NCI-H2227 treated with DMSO at 0.1 percent for 48 hours (cell line): ENCODE measurements around the gene TIMM10.

Experiments
- DNase-seq: peaks from one replicate; lab custom pipeline; 2025; lab: John Stamatoyannopoulos, UW

The TIMM10 gene, protein sequence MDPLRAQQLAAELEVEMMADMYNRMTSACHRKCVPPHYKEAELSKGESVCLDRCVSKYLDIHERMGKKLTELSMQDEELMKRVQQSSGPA

DNA sequence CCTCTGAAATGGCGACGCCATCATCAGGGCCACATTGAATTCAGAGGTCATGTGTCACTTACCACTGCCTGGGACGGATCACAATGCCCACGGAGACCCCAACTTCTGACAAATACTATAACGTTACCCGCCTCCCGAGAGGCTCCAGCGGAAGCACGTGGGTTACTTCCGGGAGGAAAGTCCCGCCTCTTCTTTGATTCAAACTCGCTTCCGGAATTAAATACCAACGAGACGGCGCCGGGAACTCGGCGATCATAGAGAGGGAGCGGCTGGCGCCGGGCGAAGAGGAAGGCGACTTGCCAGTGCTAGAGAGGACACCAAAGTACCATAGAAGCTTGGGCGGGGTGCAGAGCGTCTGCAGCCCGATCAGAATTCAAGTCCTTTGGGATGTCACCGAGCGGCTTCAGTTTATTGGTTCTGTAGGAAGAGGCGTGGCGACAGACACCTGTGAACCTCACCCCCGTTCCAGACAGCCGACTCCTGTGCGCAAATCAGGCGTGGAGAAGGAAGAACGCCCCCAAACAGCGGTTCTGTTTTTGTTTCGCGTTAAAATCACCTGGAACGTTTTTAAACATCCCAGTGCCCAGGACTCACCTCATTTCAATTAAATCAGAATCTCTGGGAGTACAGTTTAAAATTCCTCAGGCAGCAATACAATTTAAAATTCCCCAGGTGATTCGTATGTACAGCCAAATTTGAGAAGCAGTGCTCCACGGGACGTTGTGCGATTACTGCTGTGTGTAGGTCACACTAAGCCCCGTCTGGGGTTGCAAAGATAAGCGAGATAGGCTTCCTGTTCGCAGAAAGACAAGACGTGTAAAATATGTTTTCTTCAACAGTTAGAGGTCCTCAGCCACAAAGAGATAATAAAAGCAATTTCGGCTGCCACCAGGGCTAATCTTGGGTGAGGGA is at the start of gene TIMM10:
Gene TIMM10, minus strand, starts transcription at position 159 of the 912 bp plus-strand sequence. CDS start 565 bp downstream, outside the sequence.
- DNase-seq: peak; percentile 99

DNA sequence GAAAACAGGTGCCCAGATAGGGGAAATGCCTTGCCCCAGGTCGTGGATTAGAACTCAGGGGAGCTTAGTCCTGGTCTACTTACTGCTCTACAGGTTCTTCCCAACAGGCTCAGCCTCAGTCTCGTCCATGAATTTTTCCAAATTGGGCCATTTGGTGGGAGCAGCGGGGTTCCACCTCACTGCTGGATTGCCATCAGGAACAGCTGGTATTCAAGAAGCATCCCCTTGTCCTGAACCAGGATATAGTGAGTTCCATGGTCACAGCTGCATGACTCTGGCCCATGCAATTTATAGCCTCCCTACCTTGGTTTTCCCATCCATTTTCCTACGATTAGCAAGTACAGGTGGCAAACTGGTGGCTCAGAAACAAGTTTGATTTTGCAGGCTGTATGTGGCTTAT is 43.5 kb upstream of the TIMM10 start:
- DNase-seq: no peak

DNA sequence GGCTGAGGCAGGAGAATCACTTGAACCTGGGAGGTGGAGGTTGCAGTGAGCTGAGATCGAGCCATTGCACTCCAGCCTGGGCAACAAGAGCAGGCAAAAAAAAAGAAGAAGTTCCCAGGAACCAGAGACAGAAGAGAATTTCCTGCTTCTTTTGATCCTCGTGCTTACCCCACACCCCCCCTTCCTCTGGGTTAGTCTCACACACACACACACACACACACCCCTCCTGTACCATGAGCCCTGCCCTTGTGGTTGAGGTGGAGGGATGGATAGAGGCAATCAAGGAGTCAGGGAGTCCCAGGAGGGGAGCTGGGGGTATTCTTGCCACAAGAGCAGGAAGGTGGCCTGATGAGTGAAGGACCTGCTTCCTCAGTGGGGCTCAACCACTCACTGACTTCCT is 41.1 kb upstream of the TIMM10 start:
- no peak for DNase-seq

DNA sequence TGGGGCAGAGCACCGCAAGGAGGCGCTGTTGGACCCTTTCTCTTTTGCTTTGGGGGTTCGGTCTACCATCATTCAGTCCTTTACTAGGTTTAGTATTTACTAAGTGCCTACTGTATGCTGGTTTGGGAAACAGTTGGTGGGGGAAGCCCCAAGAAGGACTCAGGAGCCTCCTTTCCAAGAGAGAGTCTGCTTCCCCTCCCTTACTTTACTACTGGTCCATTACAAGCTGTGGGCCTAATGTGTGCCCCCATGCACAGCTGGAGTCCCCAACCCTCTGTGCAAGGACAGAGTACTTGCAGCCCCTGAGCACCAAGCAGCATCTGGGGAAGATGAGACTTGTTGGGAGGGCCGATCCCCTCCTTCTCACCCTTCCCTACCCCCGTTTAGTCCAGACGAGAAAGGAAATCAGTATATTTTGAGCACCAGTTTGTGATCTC is 37.8 kb upstream of the TIMM10 start:
- no peak for DNase-seq

DNA sequence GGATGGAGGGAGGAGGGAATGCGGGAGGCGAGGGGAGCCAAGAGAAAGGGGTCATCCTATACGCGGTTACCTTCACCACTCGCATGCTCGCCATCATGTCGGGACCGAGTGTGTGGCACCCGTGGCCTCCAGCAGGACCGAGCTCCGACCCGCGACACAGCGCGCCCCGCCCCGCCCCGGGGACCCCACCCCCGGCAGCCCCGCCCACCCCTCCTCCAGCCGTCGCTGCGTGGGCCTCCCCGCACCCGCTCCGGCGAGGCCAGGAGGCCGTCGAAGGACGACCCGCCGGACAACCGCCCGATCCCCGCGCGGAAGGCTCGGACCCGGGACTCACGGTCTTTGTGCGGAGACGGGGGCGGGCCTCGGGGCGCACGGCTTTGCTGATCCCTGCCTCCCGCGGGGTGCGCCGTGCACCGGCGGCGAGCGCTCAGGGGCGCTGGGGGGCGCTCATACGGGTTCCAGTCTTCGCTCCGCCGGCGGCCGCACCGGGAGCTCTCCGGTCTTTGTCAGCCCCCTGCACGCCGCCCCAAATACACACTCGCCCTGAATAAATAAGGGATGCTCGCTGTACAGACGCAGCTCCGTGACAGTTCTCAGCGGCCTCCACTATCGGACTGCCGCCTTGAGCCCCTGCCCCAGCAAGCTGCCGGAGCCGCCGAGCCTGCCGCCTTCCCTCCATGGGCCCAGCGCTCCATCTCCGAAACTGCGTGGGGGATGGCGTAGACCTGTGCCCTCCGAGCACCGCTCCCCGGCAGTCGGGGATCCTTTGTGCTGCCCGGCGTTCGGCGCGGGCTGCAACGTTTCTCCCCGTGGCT is 37.2 kb upstream of the TIMM10 start, which contains the start of gene UBE2L6:
Gene UBE2L6, minus strand, starts transcription at position 158 of the 815 bp plus-strand sequence. Its CDS starts 61 bp downstream, at position 97.
- peak; percentile 70 for DNase-seq

DNA sequence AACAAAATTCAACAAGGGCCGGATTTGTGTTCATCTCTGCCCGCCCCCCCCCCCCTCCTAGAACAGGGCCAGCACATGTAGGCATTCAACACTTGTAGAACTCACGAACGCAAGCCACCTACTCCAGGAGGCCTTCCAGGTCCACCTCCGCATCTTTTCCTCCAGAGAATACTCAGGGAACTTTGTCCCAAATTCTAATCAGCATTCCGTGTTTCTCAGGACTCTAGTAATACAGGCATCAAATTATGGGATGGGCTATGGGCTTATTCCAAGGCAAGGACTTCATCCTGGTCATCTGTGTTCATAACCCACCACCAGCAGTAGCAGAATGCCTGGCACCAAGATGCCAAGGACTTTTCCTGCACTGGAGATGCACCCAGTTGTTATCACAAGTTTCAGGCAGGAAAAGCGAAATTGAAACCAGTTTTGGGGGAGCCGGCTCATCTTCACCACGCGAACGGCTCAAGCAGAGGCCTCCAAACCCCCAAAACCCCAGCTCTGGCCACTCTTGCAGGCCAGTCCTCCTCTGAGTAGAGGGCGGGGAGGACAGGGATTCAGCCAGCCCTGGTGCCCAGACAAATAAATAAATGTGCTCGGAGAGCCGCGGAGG is 36.5 kb upstream of the TIMM10 start:
- DNase-seq: no peak

DNA sequence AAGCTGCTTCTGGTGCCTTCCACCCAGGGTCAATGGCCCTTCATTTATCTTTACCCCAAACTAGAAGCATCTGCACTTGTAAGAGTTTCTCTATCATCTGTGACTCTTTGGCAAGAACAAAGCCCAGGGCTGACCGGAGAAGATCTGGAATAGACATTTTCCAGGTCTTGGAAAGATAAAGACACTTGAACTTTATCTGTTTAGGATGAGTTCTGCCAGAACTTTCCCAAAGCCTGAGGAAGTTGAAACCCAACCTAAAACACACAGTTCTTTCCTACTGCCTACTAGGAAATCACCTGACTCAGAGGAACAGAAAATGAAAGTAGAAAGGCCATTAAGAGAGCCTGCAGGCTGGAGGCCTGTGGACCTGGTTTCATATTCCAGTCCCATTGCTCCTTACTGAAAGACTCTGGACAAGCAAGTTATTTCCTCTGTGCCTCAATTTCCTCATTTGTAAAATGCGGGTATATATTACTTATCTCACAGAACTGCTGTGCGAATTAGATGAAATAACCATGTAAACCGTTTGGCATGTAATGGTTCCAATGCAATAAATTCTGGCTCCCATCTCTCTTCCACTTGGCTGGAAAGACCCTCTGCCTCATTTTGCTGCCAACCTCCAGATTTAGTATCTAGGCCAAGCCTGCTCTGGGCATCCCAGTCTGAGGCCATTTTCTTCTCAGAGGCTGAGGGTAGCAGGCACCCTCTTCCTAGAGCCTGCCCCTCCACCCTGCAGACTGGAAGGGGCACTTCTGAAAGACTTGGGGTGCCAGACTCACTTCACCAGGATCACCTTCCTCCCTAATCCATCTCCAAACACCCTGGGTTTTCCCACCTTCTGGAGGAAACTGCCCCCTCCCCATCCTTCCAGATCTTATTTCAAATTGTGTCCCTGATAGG is 35.7 kb upstream of the TIMM10 start:
- DNase-seq: peak; percentile 38

DNA sequence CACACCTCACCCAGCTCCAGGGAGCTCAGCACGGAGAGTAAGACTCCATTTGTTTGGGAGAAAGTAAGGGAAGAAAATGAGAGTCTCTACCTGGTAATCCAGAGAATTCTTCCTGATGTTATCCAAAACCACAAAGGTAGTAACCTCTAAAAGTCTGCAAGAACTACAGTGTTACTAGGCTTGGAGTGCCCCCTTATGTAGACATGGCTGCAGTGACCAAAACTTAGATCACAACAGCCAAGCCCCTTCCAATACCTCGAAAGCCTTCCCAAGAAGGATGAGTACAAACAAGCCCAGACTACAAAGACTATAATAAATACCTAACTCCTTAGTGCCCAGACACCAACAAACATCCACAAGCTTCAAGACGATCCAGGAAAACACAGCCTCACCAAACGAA is 32.0 kb upstream of the TIMM10 start:
- DNase-seq: no peak

DNA sequence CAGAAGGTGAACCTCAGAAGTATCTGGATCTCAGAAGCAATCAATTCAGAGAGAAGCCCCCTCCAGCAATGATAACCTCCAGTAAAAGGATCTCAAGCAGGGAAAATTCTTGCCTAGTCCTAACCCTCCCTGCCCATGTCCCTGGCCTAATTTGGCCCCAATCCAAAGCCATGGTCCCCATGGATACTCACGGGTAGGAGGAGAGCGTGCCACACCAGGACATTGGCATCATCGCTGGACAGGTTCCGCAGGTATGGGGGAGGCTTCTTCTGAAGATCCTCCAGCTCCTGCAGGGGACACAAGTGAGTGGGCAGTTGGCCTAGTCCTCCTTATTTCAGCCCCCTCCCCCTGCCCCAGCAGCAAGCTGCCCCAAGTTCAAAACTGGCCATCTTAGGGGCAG is 29.6 kb upstream of the TIMM10 start:
- DNase-seq: no peak

DNA sequence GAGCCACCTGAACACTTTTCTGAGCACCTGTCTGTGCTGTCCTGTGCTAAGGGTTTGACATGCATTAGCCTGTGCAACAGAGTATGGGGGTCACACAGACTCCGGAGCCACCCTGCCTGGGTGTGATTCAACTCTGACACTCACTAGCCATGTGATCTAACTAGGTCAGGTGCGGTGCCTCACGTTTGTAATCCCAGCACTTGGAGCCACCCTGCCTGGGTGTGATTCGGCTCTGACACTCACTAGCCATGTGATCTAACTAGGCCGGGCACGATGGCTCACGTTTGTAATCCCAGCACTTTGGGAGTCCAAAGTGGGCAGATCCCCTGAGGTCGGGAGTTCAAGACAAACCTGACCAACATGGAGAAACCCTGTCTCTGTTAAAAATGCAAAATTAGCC is 25.5 kb upstream of the TIMM10 start:
- DNase-seq: no peak

DNA sequence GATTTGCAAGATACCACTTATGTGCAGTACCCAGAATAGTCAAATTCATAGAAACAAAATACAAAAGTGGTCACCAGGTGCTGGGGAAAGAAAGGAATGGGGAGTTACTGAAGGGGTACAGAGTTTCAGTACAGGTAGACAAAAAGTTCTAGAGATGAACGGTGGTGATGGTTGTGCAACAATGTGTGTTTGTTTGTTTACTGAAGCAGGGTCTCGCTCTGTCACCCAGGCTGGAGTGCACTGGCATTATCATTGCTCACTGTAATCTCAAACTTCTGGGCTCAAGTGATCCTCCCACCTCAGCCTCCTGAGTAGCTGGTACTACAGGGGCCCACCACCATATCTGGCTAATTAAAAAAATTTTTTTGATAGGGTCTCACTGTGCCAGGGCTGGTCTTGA is 24.8 kb upstream of the TIMM10 start:
- no peak for DNase-seq

DNA sequence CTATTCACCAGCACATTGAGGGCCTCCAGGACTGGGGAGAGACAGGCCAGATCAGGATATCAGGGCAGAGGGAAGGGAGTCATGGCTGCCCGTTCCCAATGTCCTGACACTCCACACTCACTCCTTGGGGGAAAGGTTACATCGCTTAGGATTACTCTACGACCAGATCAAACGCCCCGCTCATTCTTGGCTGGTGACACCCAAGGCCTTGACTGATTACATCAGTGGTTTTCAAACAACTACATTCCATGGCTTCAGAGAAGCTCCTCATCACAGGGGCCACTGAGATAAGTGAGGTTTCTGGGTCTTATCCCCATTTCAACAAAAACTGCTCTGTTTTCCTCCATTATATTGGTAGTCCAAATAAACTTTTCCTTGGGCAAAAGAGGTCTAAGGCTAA is 21.9 kb upstream of the TIMM10 start:
- DNase-seq: no peak

DNA sequence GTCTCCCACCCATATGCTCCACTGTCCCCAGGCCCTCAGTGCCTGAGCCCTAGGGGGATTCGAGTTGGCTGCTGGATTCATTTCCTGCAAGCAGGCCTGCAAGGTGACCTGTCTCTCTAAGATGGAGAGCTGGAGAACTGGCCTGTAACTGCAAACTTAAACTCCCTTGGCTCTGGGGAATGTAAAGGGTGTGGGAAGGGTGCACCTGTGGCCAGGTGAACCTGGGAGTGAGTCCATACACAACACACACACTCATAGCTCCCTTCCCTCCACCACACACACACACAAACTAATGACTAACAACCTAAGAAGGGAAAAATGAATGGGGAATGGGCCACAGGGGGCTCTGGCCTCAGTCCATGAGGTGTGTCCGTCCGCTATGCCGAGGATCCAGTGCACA is 21.4 kb upstream of the TIMM10 start:
- DNase-seq: no peak

DNA sequence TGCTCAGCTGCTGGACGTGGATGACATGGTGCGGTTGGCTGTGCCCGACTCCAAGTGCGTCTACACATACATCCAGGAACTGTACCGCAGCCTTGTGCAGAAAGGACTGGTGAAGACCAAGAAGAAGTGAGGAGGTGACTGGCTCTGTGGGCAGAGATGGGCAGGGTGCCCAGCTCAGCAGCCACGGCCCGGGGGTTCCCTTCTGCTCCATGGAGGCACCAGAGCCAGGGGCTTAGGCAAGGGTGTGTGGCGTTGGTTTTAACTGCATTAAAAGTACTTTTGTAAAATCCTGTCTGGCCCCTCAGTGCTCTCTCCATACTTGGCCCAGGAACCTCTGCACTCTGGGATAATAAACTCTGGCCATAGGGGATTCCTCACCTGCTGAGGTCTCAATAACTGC is 19.4 kb upstream of the TIMM10 start:
- DNase-seq: no peak

DNA sequence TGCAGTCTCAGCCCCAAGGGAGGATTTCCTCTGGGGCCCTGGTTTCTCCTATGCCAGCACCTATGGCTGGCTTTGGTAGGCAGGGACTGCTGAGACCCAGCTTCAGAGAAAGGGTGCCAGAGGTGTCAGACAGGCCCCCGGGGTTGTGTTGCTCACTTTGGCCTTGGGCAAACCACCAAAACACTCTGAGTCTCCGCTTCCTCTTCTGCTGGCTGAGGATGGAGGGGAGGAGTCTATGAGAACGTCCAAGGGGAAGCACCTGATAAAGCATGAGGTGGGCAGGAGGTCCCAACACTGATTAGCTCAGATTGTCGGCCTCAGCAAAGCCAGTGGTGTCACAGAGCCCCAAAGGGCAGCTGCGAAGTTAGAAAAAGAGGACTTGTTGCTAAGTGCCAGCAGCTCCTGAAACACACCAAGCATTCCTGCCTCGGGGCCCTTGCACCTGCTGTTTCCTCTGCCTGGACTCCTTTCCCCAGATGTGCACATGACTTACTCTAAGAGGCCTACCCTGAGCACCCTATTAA is 17.4 kb upstream of the TIMM10 start:
- no peak for DNase-seq

DNA sequence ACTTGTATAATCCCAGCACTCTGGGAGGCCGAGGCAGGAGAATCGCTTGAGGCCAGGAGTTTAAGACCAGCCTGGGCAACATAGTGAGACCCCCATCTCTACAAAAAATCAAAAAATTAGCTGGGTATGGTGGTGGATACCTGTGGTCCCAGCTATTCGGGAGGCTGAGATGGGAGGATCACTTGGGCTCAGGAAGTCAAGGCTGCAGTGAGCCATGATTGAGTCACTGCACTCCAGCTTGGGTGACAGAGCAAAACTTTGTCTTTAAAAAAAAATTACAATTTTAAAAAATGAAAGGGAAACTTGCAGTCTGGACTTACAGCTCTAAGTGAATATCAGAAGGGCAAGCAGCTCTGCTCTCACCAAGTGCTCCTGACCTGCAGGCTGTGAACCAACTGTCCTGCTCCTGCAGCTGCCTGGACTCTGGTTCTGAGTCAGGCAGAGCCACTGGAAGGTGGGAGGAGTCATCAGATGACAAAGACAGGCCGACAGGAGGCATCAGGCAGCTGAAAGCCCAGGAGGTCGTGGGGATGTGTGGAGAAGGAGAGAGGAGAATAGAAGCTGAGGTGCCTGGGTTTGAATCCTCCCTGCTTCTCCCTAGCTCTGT is 16.4 kb upstream of the TIMM10 start:
- no peak for DNase-seq

DNA sequence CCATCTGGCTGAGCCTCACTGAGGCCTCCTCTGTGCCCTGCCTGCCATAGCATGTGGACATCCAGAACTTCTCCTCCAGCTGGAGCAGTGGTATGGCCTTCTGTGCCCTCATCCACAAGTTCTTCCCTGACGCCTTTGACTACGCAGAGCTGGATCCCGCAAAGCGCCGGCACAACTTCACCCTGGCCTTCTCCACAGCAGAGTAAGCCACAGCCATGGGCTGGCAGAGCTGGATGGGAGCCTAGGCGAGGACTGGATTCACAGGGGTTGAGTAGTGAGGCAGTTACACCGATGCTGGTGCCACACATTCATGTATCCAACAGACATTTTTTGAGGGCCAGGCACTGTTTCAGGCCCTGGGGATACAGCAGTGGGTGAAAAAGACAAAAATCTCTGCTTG is 15.9 kb upstream of the TIMM10 start:
- DNase-seq: no peak

DNA sequence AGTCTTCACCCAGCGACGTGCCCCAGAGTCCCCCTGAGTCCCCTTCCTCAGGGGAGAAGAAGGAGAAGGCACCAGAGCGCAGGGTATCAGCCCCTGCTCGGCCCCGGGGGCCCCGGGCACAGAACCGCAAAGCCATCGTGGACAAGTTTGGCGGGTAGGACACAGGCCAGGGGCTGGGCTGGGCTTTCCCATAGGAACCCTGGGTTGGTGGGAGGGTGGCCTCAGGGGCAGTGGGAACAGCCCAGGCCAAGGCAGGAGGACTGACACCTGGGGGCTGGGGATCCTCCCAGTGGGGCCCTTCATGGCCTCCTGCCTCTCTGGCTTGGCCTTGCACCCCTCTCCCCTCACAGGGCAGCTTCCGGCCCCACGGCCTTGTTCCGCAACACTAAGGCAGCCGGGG is 15.3 kb upstream of the TIMM10 start:
- DNase-seq: no peak

DNA sequence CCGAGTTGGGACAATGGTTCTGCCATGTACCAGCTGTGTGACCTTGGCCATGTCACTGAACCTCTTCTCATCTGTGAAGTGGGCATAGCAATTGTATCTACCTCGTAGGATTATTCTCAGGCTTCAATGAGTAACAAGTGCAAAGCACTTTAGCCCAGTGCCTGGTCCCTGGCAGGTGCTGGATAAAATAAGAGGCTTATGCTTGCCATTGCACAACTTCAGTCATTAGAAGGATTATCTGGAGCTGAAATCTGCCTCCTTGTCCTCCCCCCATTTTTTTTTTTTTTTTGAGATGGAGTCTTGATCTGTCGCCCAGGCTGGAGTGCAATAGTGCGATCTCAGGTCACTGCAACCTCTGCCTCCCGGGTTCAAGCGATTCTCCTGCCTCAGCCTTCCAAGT is 14.0 kb upstream of the TIMM10 start:
- DNase-seq: no peak

DNA sequence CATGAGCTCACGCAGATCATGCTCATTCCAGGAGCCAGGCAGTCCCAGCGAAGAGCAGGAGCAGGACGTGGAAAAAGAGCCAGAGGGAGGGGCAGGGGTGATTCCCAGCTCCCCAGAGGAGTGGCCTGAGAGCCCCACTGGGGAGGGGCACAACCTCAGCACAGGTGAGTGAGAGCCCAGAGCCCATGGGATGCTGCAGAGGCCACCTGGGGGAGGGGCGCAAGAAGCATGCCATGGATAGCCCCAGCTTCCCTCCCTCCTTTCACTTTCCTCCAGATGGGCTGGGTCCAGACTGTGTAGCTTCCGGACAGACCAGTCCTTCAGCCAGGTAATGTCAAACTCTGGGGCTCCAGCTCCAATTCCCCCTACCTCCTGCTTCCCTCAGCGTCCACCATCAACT is 13.0 kb upstream of the TIMM10 start:
- DNase-seq: no peak

DNA sequence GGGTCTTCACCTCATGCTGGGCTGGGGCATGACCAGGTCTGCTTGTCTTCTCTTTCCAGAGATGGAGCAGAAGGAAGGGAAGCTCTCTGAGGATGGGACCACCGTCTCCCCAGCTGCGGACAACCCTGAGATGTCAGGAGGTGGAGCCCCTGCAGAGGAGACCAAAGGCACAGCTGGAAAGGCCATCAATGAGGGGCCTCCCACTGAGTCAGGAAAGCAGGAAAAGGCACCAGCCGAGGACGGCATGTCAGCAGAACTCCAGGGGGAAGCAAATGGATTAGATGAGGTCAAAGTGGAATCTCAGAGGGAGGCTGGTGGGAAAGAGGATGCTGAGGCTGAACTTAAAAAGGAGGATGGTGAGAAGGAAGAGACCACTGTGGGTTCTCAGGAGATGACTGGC is 12.0 kb upstream of the TIMM10 start:
- DNase-seq: no peak
